ENCODE measurements around the gene PLCB3.
A peak's percentile ranks its signal among the peaks of the same experiment; 100 is the strongest.

DNA sequence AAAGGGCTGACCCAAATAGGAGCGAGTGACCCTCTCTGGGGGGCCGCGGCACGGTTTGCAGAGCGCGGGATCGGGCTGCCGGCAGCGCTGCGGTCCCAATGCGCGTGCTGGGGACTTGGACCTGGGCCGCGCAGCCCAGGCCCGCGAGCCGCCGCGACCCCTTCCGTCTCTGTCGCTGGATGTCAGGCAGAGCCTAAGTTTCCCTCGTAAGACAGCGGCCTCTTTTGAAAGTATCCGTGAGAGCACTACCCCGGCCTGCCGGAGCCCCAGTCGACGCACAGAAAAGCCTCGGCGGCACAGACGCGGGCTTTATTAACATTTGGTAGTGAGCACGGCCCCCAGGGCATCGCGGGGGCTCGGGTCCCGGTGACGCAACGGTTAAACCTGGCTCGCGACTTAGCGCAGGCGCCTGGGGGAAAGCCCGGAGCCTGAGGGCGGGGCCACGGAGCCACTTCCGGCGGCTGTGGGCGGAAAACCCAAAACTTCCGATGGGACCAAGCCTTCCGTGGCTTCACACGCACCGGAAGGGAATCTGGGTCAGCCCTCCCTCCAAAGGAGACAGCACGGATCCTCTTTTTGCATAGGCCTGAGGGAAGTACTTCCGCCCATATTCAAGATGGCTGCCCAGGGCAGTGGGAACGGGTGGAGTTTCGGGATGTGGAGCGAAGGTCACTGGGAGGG lies 18.4 kb downstream of the PLCB3 start:
- TF ChIP-seq, protein P1, sequence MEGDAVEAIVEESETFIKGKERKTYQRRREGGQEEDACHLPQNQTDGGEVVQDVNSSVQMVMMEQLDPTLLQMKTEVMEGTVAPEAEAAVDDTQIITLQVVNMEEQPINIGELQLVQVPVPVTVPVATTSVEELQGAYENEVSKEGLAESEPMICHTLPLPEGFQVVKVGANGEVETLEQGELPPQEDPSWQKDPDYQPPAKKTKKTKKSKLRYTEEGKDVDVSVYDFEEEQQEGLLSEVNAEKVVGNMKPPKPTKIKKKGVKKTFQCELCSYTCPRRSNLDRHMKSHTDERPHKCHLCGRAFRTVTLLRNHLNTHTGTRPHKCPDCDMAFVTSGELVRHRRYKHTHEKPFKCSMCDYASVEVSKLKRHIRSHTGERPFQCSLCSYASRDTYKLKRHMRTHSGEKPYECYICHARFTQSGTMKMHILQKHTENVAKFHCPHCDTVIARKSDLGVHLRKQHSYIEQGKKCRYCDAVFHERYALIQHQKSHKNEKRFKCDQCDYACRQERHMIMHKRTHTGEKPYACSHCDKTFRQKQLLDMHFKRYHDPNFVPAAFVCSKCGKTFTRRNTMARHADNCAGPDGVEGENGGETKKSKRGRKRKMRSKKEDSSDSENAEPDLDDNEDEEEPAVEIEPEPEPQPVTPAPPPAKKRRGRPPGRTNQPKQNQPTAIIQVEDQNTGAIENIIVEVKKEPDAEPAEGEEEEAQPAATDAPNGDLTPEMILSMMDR (IDR thresholded peaks at IDR 0.05) = peak in 3 of 6 experiments; percentile 6 to 15 (median 12)
- TF ChIP-seq POLR2A (IDR thresholded peaks at IDR 0.05) = peak; percentile 4 to 10
